ENCODE results near the gene ATP11A.

The ATP11A gene

GRCh38 chr13:112722433-112723263 lies 32.8 kb downstream of the ATP11A start:
- Histone ChIP-seq H3K4me3 (ENCODE audit: insufficient read length, low read depth) (no peak overlapping the region), H3K9ac (ENCODE audit: insufficient read length, low read depth) (no peak overlapping the region), H3K9me3 (ENCODE audit: insufficient read depth, low read length) (no peaks in the 10 kb centered on the region), H3K36me3 (ENCODE audit: insufficient read depth, insufficient read length, low read length) (peaks cover 9% of the 10 kb centered on the region), H3K27me3 (ENCODE audit: insufficient read depth, insufficient read length) (no peaks in the 10 kb centered on the region), H3K4me1 (ENCODE audit: insufficient read depth, insufficient read length) (peaks cover 8% of the 10 kb centered on the region)
- no peak for TF ChIP-seq SUZ12 (IDR thresholded peaks at IDR 0.05; ENCODE audit: extremely low read depth, insufficient read depth, insufficient read length)
- TF ChIP-seq YY1 (IDR thresholded peaks at IDR 0.05; ENCODE audit: insufficient read depth, insufficient read length), result no peak
- TF ChIP-seq ZNF274 (IDR thresholded peaks at IDR 0.05; ENCODE audit: low read depth, low read length), result no peak
- DNase-seq (ENCODE audit: low read depth, low spot score), result no peak

- H3K9me3 ChIP-seq (ENCODE audit: insufficient read depth, low read length), result no peaks in the 10 kb centered on the region
- H3K36me3 ChIP-seq (ENCODE audit: insufficient read depth, insufficient read length, low read length), result peaks cover 9% of the 10 kb centered on the region
- no peak for TF ChIP-seq SUZ12 (IDR thresholded peaks at IDR 0.05; ENCODE audit: extremely low read depth, insufficient read depth, insufficient read length)
- TF ChIP-seq YY1 (IDR thresholded peaks at IDR 0.05; ENCODE audit: insufficient read depth, insufficient read length), result no peak
- TF ChIP-seq ZNF274 (IDR thresholded peaks at IDR 0.05; ENCODE audit: low read depth, low read length), result no peak
- peaks cover 8% of the 10 kb centered on the region for H3K4me1 ChIP-seq (ENCODE audit: insufficient read depth, insufficient read length)
- no peak overlapping the region for H3K9ac ChIP-seq (ENCODE audit: insufficient read length, low read depth)
- no peak overlapping the region for H3K4me3 ChIP-seq (ENCODE audit: insufficient read length, low read depth)
- H3K27me3 ChIP-seq (ENCODE audit: insufficient read depth, insufficient read length), result no peaks in the 10 kb centered on the region
- DNase-seq (ENCODE audit: low read depth, low spot score), result no peak
Observed at GRCh38 chr13:112723771-112724170, 33.9 kb downstream of the ATP11A start.

GRCh38 chr13:112724788-112725345 lies 35.0 kb downstream of the ATP11A start:
- H3K9me3 ChIP-seq (ENCODE audit: insufficient read depth, low read length), result no peaks in the 10 kb centered on the region
- TF ChIP-seq YY1 (IDR thresholded peaks at IDR 0.05; ENCODE audit: insufficient read depth, insufficient read length) (no peak), ZNF274 (IDR thresholded peaks at IDR 0.05; ENCODE audit: low read depth, low read length) (no peak), SUZ12 (IDR thresholded peaks at IDR 0.05; ENCODE audit: extremely low read depth, insufficient read depth, insufficient read length) (no peak)
- no peak overlapping the region for H3K9ac ChIP-seq (ENCODE audit: insufficient read length, low read depth)
- H3K4me3 ChIP-seq (ENCODE audit: insufficient read length, low read depth), result no peak overlapping the region
- no peak for DNase-seq (ENCODE audit: low read depth, low spot score)
- peaks cover 6% of the 10 kb centered on the region for H3K4me1 ChIP-seq (ENCODE audit: insufficient read depth, insufficient read length)
- peaks cover 9% of the 10 kb centered on the region for H3K36me3 ChIP-seq (ENCODE audit: insufficient read depth, insufficient read length, low read length)
- no peaks in the 10 kb centered on the region for H3K27me3 ChIP-seq (ENCODE audit: insufficient read depth, insufficient read length)

GRCh38 chr13:112725346-112726015 lies 35.6 kb downstream of the ATP11A start:
- Histone ChIP-seq H3K36me3 (ENCODE audit: insufficient read depth, insufficient read length, low read length) (peaks cover 9% of the 10 kb centered on the region), H3K4me3 (ENCODE audit: insufficient read length, low read depth) (no peak overlapping the region), H3K4me1 (ENCODE audit: insufficient read depth, insufficient read length) (peaks cover 8% of the 10 kb centered on the region), H3K27me3 (ENCODE audit: insufficient read depth, insufficient read length) (no peaks in the 10 kb centered on the region), H3K9me3 (ENCODE audit: insufficient read depth, low read length) (no peaks in the 10 kb centered on the region), H3K9ac (ENCODE audit: insufficient read length, low read depth) (no peak overlapping the region)
- no peak for DNase-seq (ENCODE audit: low read depth, low spot score)
- TF ChIP-seq SUZ12 (IDR thresholded peaks at IDR 0.05; ENCODE audit: extremely low read depth, insufficient read depth, insufficient read length), result no peak
- TF ChIP-seq ZNF274 (IDR thresholded peaks at IDR 0.05; ENCODE audit: low read depth, low read length), result no peak
- TF ChIP-seq YY1 (IDR thresholded peaks at IDR 0.05; ENCODE audit: insufficient read depth, insufficient read length), result no peak

- Histone ChIP-seq H3K9me3 (ENCODE audit: insufficient read depth, low read length) (no peaks in the 10 kb centered on the region), H3K4me3 (ENCODE audit: insufficient read length, low read depth) (no peak overlapping the region), H3K27me3 (ENCODE audit: insufficient read depth, insufficient read length) (no peaks in the 10 kb centered on the region), H3K4me1 (ENCODE audit: insufficient read depth, insufficient read length) (peaks cover 8% of the 10 kb centered on the region), H3K9ac (ENCODE audit: insufficient read length, low read depth) (no peak overlapping the region), H3K36me3 (ENCODE audit: insufficient read depth, insufficient read length, low read length) (peaks cover 9% of the 10 kb centered on the region)
- DNase-seq (ENCODE audit: low read depth, low spot score), result no peak
- TF ChIP-seq SUZ12 (IDR thresholded peaks at IDR 0.05; ENCODE audit: extremely low read depth, insufficient read depth, insufficient read length) (no peak), YY1 (IDR thresholded peaks at IDR 0.05; ENCODE audit: insufficient read depth, insufficient read length) (no peak), ZNF274 (IDR thresholded peaks at IDR 0.05; ENCODE audit: low read depth, low read length) (no peak)
Observed at GRCh38 chr13:112726016-112726767, 36.4 kb downstream of the ATP11A start.

- Histone ChIP-seq H3K9me3 (ENCODE audit: insufficient read depth, low read length) (no peaks in the 10 kb centered on the region), H3K36me3 (ENCODE audit: insufficient read depth, insufficient read length, low read length) (peaks cover 9% of the 10 kb centered on the region), H3K27me3 (ENCODE audit: insufficient read depth, insufficient read length) (no peaks in the 10 kb centered on the region), H3K4me3 (ENCODE audit: insufficient read length, low read depth) (no peak overlapping the region), H3K4me1 (ENCODE audit: insufficient read depth, insufficient read length) (peaks cover 11% of the 10 kb centered on the region), H3K9ac (ENCODE audit: insufficient read length, low read depth) (no peak overlapping the region)
- TF ChIP-seq SUZ12 (IDR thresholded peaks at IDR 0.05; ENCODE audit: extremely low read depth, insufficient read depth, insufficient read length) (no peak), YY1 (IDR thresholded peaks at IDR 0.05; ENCODE audit: insufficient read depth, insufficient read length) (no peak)
- DNase-seq (ENCODE audit: low read depth, low spot score), result no peak
Observed at GRCh38 chr13:112727581-112727980, 37.7 kb downstream of the ATP11A start.

Measured in NT2/D1 (cell line).